SHP77 (cell line): ENCODE measurements around the gene ZNF326.

Experiments used
- DNase-seq, 2 experiments: peaks; one replicate each; lab custom pipeline; 2025; lab: John Stamatoyannopoulos, UW

ZNF326 gene

GRCh38 chr1:89994805-89995597 lies at the start of gene ZNF326:
Gene ZNF326 (plus strand): TSS chr1:89995110. CDS start chr1:89995258, 148 bp downstream.
- peak; percentile 91 to 93 for DNase-seq

- DNase-seq = no peak
These were observed 48.9 kb upstream of the ZNF326 start for GRCh38 chr1:89945852-89946476.

- DNase-seq = no peak
These were observed 48.4 kb upstream of the ZNF326 start for GRCh38 chr1:89946532-89946931.

GRCh38 chr1:89948722-89949345 lies 46.1 kb upstream of the ZNF326 start:
- no peak for DNase-seq

GRCh38 chr1:89949991-89950624 lies 44.8 kb upstream of the ZNF326 start:
- DNase-seq = no peak

- no peak for DNase-seq
These were observed 44.2 kb upstream of the ZNF326 start for GRCh38 chr1:89950703-89951102.

GRCh38 chr1:89951766-89952604 lies 42.9 kb upstream of the ZNF326 start:
- no peak for DNase-seq

- DNase-seq = no peak
These were observed 42.2 kb upstream of the ZNF326 start for GRCh38 chr1:89952605-89953130.

GRCh38 chr1:89953131-89953626 lies 41.7 kb upstream of the ZNF326 start:
- DNase-seq = no peak

GRCh38 chr1:89953929-89954328 lies 41.0 kb upstream of the ZNF326 start:
- no peak for DNase-seq

- no peak for DNase-seq
These were observed 40.5 kb upstream of the ZNF326 start for GRCh38 chr1:89954401-89954800.

- DNase-seq = no peak
These were observed 39.4 kb upstream of the ZNF326 start for GRCh38 chr1:89955311-89956205.

GRCh38 chr1:89957107-89957506 lies 37.8 kb upstream of the ZNF326 start:
- DNase-seq = no peak

- DNase-seq = no peak
These were observed 35.9 kb upstream of the ZNF326 start for GRCh38 chr1:89958851-89959654.

GRCh38 chr1:89959719-89960118 lies 35.2 kb upstream of the ZNF326 start:
- DNase-seq = no peak

- no peak for DNase-seq
These were observed 32.7 kb upstream of the ZNF326 start for GRCh38 chr1:89962024-89962741.

- no peak for DNase-seq
These were observed 32.2 kb upstream of the ZNF326 start for GRCh38 chr1:89962742-89963075.

- DNase-seq = no peak
These were observed 29.6 kb upstream of the ZNF326 start for GRCh38 chr1:89965193-89965768.
